Astrocyte (in vitro differentiated cells and primary cell): ENCODE measurements around the gene MT3. TPM values are rescaled to one million over a fixed set of nuclear protein-coding genes. Genes with fewer than 3 reads are reported as not detected.

Source experiments
- DNase-seq: peaks from one replicate; pipeline ENCODE4 v3.0.0-alpha.2; 2010; ENCODE audit warnings: low read depth
- FAIRE-seq: peaks from 2 replicates; lab custom pipeline; 2011; peaks lifted over from hg19 to GRCh38; lab: Jason Lieb, UNC
- H2AFZ ChIP-seq: 2 replicates; pipeline ENCODE4 v1.6.0; 2012; ENCODE audit warnings: low read depth, low read length, inconsistent platforms
- H3K27ac ChIP-seq: 2 replicates; pipeline ENCODE4 v1.5.1; 2011; ENCODE audit warnings: low read depth, low read length, inconsistent platforms
- H3K27me3 ChIP-seq: 2 replicates; pipeline ENCODE4 v1.6.0; 2011; ENCODE audit warnings: low read length, inconsistent platforms; ENCODE audit not compliant: insufficient read depth
- H3K36me3 ChIP-seq: 2 replicates; pipeline ENCODE4 v1.5.1; 2011; ENCODE audit warnings: low read length, inconsistent platforms; ENCODE audit not compliant: insufficient read depth
- H3K4me1 ChIP-seq: 2 replicates; pipeline ENCODE4 v1.5.1; 2011; ENCODE audit warnings: low read length, inconsistent platforms; ENCODE audit not compliant: insufficient read depth
- H3K4me2 ChIP-seq: 2 replicates; pipeline ENCODE4 v1.6.0; 2012; ENCODE audit warnings: low read length, inconsistent platforms
- H3K4me3 ChIP-seq: 2 replicates; pipeline ENCODE4 v1.5.1; 2011; ENCODE audit warnings: low read depth, mild to moderate bottlenecking, low read length, inconsistent platforms; ENCODE audit not compliant: insufficient read depth
- H3K79me2 ChIP-seq: 2 replicates; pipeline ENCODE4 v1.6.0; 2012; ENCODE audit warnings: mild to moderate bottlenecking, low read length, inconsistent platforms; ENCODE audit not compliant: insufficient read depth
- H3K9ac ChIP-seq: 2 replicates; pipeline ENCODE4 v1.6.0; 2012; ENCODE audit warnings: mild to moderate bottlenecking, low read length, inconsistent platforms
- H3K9me3 ChIP-seq: 2 replicates; pipeline ENCODE4 v1.5.1; 2012; ENCODE audit warnings: low read depth, mild to moderate bottlenecking, low read length, inconsistent platforms; ENCODE audit not compliant: insufficient read depth
- H4K20me1 ChIP-seq: 2 replicates; pipeline ENCODE4 v1.6.0; 2012; ENCODE audit warnings: low read length, inconsistent platforms; ENCODE audit not compliant: insufficient read depth
- H3K27ac Mint-ChIP-seq: one replicate; pipeline ENCODE4 v1.8.0; 2021; ENCODE audit warnings: mild to moderate bottlenecking, mixed read lengths; ENCODE audit not compliant: unreplicated experiment
- H3K27me3 Mint-ChIP-seq: one replicate; pipeline ENCODE4 v1.8.0; 2021; ENCODE audit warnings: low read depth, mixed read lengths; ENCODE audit not compliant: unreplicated experiment
- H3K36me3 Mint-ChIP-seq: one replicate; pipeline ENCODE4 v1.8.0; 2021; ENCODE audit warnings: low read depth, mixed read lengths; ENCODE audit not compliant: unreplicated experiment
- H3K4me1 Mint-ChIP-seq: one replicate; pipeline ENCODE4 v1.8.0; 2021; ENCODE audit warnings: low read depth, mixed read lengths; ENCODE audit not compliant: unreplicated experiment
- H3K4me3 Mint-ChIP-seq: one replicate; pipeline ENCODE4 v1.8.0; 2021; ENCODE audit warnings: mild to moderate bottlenecking, moderate library complexity, mixed read lengths; ENCODE audit not compliant: unreplicated experiment
- H3K9me3 Mint-ChIP-seq: one replicate; pipeline ENCODE4 v1.8.0; 2021; ENCODE audit warnings: mild to moderate bottlenecking, mixed read lengths; ENCODE audit not compliant: unreplicated experiment
- EZH2 ChIP-seq: IDR thresholded peaks from 2 replicates; pipeline ENCODE4 v1.6.1; 2012; ENCODE audit warnings: mild to moderate bottlenecking, low read length, inconsistent platforms; ENCODE audit not compliant: insufficient read depth
- total RNA-seq: library from RNA; stranded (reverse); gene quantifications from 2 replicates; pipeline ENCODE4 v1.2.1, GENCODE V29; 2021
- TF ChIP-seq, protein P1 (sequence below): IDR thresholded peaks from 2 replicates; pipeline ENCODE4 v1.5.1; 2011; ENCODE audit warnings: low read depth, mild to moderate bottlenecking, inconsistent platforms, low read length, moderate library complexity; ENCODE audit not compliant: insufficient read depth

The MT3 gene
- total RNA-seq, 1 donor from 2014 or later = not detected

DNA sequence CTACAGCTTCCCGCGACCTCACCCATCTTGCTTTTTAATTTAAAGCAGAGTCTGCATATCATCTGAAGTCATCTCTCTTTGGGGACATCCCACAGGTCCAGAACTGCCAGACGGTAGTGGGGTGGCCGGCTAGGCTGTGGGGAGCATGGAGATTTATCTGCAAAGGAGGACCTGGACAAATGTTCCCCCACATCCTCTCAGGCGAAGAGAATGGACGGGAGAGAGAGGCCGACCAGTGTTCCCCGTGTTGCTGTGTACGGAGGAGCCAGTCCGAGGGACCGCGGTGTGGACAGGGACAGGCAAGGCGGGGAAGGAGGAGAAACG, 42.5 kb downstream of the MT3 start:
- H3K9me3 ChIP-seq = no peaks in the 10 kb centered on the region
- peaks cover under 1% of the 10 kb centered on the region for H3K79me2 ChIP-seq
- H2AFZ ChIP-seq = peak overlapping the region; percentile 86
- peak overlapping the region; percentile 48 for H3K4me3 ChIP-seq
- H3K9me3 Mint-ChIP-seq = peaks cover 2% of the 10 kb centered on the region
- H3K9ac ChIP-seq = peak overlapping the region; percentile 10
- H3K4me3 Mint-ChIP-seq = peak overlapping the region; percentile 57
- peak overlapping the region; percentile 84 for H3K4me2 ChIP-seq
- H3K27ac Mint-ChIP-seq = no peak overlapping the region
- peaks cover 57% of the 10 kb centered on the region for H3K27me3 ChIP-seq
- H3K4me1 ChIP-seq = peaks cover 22% of the 10 kb centered on the region
- no peak for FAIRE-seq
- no peaks in the 10 kb centered on the region for H3K36me3 Mint-ChIP-seq
- H3K36me3 ChIP-seq = no peaks in the 10 kb centered on the region
- peaks cover 8% of the 10 kb centered on the region for H3K4me1 Mint-ChIP-seq
- DNase-seq = no peak
- peaks cover under 1% of the 10 kb centered on the region for H4K20me1 ChIP-seq
- no peak overlapping the region for H3K27ac ChIP-seq
- H3K27me3 Mint-ChIP-seq = peaks cover 76% of the 10 kb centered on the region
- TF ChIP-seq EZH2 = no peak
- TF ChIP-seq, protein P1, sequence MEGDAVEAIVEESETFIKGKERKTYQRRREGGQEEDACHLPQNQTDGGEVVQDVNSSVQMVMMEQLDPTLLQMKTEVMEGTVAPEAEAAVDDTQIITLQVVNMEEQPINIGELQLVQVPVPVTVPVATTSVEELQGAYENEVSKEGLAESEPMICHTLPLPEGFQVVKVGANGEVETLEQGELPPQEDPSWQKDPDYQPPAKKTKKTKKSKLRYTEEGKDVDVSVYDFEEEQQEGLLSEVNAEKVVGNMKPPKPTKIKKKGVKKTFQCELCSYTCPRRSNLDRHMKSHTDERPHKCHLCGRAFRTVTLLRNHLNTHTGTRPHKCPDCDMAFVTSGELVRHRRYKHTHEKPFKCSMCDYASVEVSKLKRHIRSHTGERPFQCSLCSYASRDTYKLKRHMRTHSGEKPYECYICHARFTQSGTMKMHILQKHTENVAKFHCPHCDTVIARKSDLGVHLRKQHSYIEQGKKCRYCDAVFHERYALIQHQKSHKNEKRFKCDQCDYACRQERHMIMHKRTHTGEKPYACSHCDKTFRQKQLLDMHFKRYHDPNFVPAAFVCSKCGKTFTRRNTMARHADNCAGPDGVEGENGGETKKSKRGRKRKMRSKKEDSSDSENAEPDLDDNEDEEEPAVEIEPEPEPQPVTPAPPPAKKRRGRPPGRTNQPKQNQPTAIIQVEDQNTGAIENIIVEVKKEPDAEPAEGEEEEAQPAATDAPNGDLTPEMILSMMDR = no peak

- Histone ChIP-seq H3K27me3 (peaks cover 61% of the 10 kb centered on the region), H3K79me2 (no peaks in the 10 kb centered on the region), H3K9ac (peak within 1 kb of the TSS; percentile 10), H3K4me3 (peak within 1 kb of the TSS; percentile 48), H3K36me3 (no peaks in the 10 kb centered on the region), H3K4me1 (peaks cover 17% of the 10 kb centered on the region), H4K20me1 (no peaks in the 10 kb centered on the region), H3K4me2 (peak within 1 kb of the TSS; percentile 84), H3K9me3 (no peaks in the 10 kb centered on the region), H2AFZ (peak within 1 kb of the TSS; percentile 86), H3K27ac (no peak within 1 kb of the TSS)
- no peaks in the 10 kb centered on the region for H3K36me3 Mint-ChIP-seq
- peak within 1 kb of the TSS; percentile 57 for H3K4me3 Mint-ChIP-seq
- TF ChIP-seq, protein P1 = no peak
- TF ChIP-seq EZH2 = peak; percentile 95
- peaks cover 8% of the 10 kb centered on the region for H3K4me1 Mint-ChIP-seq
- no peak for FAIRE-seq
- peaks cover 2% of the 10 kb centered on the region for H3K9me3 Mint-ChIP-seq
- no peak within 1 kb of the TSS for H3K27ac Mint-ChIP-seq
- H3K27me3 Mint-ChIP-seq = peaks cover 81% of the 10 kb centered on the region
- DNase-seq = no peak
Measured at GRCh38 chr16:56632156-56632847, 43.0 kb downstream of the MT3 start, which contains the start of gene MT1M. Gene MT1M, plus strand, starts transcription at chr16:56632659. Its CDS starts 73 bp downstream, at chr16:56632732.

DNA sequence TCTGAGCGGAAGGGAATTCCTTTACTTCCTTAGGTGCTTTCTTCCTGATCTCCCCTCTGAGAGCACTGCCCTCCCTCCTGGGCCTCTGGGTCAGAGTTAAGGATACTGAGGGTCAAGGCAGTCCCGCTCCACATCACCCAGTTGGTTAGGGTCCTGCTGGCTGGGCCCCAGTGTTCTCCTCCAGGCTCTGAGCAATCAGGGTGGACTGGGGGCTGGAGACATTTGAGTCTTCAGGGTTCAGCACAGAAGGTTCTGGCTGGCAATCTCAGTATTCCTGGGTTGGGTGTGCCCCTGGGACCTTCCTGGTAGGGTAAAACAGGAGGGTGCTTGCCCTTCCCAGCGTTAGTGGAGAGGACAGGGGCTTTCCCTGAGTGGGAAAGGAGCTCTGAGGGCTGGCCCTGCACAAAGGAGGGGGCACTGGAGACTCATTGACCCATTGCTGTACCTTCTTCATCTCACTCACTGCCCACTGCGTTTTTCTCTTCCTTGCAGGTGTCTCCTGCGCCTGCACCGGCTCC, 43.6 kb downstream of the MT3 start:
- FAIRE-seq (no peak), DNase-seq (no peak)
- no peaks in the 10 kb centered on the region for H3K9me3 ChIP-seq
- H3K4me3 ChIP-seq = peak overlapping the region; percentile 48
- Mint-ChIP-seq H3K4me1 (peaks cover 8% of the 10 kb centered on the region), H3K27me3 (peaks cover 87% of the 10 kb centered on the region), H3K9me3 (peaks cover 2% of the 10 kb centered on the region), H3K36me3 (no peaks in the 10 kb centered on the region), H3K4me3 (no peak overlapping the region), H3K27ac (no peak overlapping the region)
- no peak overlapping the region for H3K27ac ChIP-seq
- peak overlapping the region; percentile 86 for H2AFZ ChIP-seq
- H3K9ac ChIP-seq = no peak overlapping the region
- TF ChIP-seq, protein P1 = no peak
- TF ChIP-seq EZH2 = peak; percentile 70
- no peaks in the 10 kb centered on the region for H4K20me1 ChIP-seq
- H3K27me3 ChIP-seq = peaks cover 67% of the 10 kb centered on the region
- H3K4me2 ChIP-seq = peak overlapping the region; percentile 84
- no peaks in the 10 kb centered on the region for H3K79me2 ChIP-seq
- no peaks in the 10 kb centered on the region for H3K36me3 ChIP-seq
- peaks cover 16% of the 10 kb centered on the region for H3K4me1 ChIP-seq
